BLaER1 treated with 17β-estradiol and CSF1 and Interleukin-3, amounts not matched to agents 10 nM and 100 nM (cell line): ENCODE results near the gene CAAP1.

Source experiments
- H3K27ac ChIP-seq, 11 experiments: shearing (Covaris generic); formaldehyde crosslinking; 2 replicates each; pipeline ENCODE4 v1.8.1; 2022
- H3K27me3 ChIP-seq, 11 experiments: shearing (Covaris generic); formaldehyde crosslinking; 2 replicates each; pipeline ENCODE4 v1.8.1; 2022
- H3K36me3 ChIP-seq, 11 experiments: shearing (Covaris generic); formaldehyde crosslinking; 2 replicates each; pipeline ENCODE4 v1.8.1; 2022
- H3K4me1 ChIP-seq, 10 experiments: shearing (Covaris generic); formaldehyde crosslinking; 2 replicates each; pipeline ENCODE4 v1.8.1; 2022
- H3K4me2 ChIP-seq, 11 experiments: shearing (Covaris generic); formaldehyde crosslinking; 2 replicates each; pipeline ENCODE4 v1.8.1; 2022
- H3K4me3 ChIP-seq, 10 experiments: shearing (Covaris generic); formaldehyde crosslinking; 2 replicates each; pipeline ENCODE4 v1.8.1; 2022
- H3K9ac ChIP-seq, 11 experiments: shearing (Covaris generic); formaldehyde crosslinking; 2 replicates each; pipeline ENCODE4 v1.8.1; 2022
- H3K9me3 ChIP-seq, 11 experiments: shearing (Covaris generic); formaldehyde crosslinking; replicated peaks in 1 of 11; 2 replicates each; pipeline ENCODE4 v1.8.1; 2022
- H4K20me1 ChIP-seq, 11 experiments: shearing (Covaris generic); formaldehyde crosslinking; 2 replicates each; pipeline ENCODE4 v1.8.1; 2022
- Cebpa-rat ChIP-seq, 11 experiments: shearing (Covaris generic); IDR thresholded peaks; 2 replicates each; pipeline ENCODE4 v1.8.1; 2022

CAAP1 gene

GRCh38 chr9:26811106-26811505, 81.5 kb downstream of the CAAP1 start:
- H4K20me1 ChIP-seq, result no peaks in the 10 kb centered on the region
- H3K9ac ChIP-seq, result no peak overlapping the region
- no peak overlapping the region for H3K4me2 ChIP-seq
- no peak for TF ChIP-seq Cebpa-rat (IDR thresholded peaks at IDR 0.05)
- H3K36me3 ChIP-seq, result no peaks in the 10 kb centered on the region
- no peaks in the 10 kb centered on the region for H3K27me3 ChIP-seq
- H3K4me3 ChIP-seq, result no peak overlapping the region
- H3K9me3 ChIP-seq, result peaks cover 0 to 11% (median 0%) of the 10 kb centered on the region in 11 experiments; a peak in 2 of 22 replicates
- H3K27ac ChIP-seq, result no peak overlapping the region
- no peaks in the 10 kb centered on the region for H3K4me1 ChIP-seq

GRCh38 chr9:26809795-26810194, 82.8 kb downstream of the CAAP1 start:
- Histone ChIP-seq H3K27me3 (no peaks in the 10 kb centered on the region), H3K4me2 (no peak overlapping the region), H3K27ac (no peak overlapping the region), H3K4me3 (no peak overlapping the region), H3K36me3 (no peaks in the 10 kb centered on the region), H3K9ac (no peak overlapping the region), H3K4me1 (no peaks in the 10 kb centered on the region), H4K20me1 (no peaks in the 10 kb centered on the region), H3K9me3 (peaks cover 0 to 11% (median 0%) of the 10 kb centered on the region in 11 experiments; a peak in 2 of 22 replicates)
- no peak for TF ChIP-seq Cebpa-rat (IDR thresholded peaks at IDR 0.05)

GRCh38 chr9:26807161-26807560, 85.4 kb downstream of the CAAP1 start:
- H3K27ac ChIP-seq, result no peak overlapping the region

GRCh38 chr9:26802921-26803320, 89.7 kb downstream of the CAAP1 start:
- H3K4me1 ChIP-seq, result no peaks in the 10 kb centered on the region
- H4K20me1 ChIP-seq, result no peaks in the 10 kb centered on the region

More at GRCh38 chr9:26807161-26807560, 85.4 kb downstream of the CAAP1 start:
- Histone ChIP-seq H3K36me3 (no peaks in the 10 kb centered on the region), H3K4me2 (no peak overlapping the region), H3K4me1 (no peaks in the 10 kb centered on the region), H3K9ac (no peak overlapping the region), H3K27me3 (no peaks in the 10 kb centered on the region), H3K9me3 (peaks cover 0 to 5% (median 0%) of the 10 kb centered on the region in 11 experiments; a peak in 2 of 22 replicates), H4K20me1 (no peaks in the 10 kb centered on the region), H3K4me3 (no peak overlapping the region)
- TF ChIP-seq Cebpa-rat (IDR thresholded peaks at IDR 0.05), result no peak

GRCh38 chr9:26801772-26802171, 90.8 kb downstream of the CAAP1 start:
- H3K4me3 ChIP-seq, result no peak overlapping the region
- TF ChIP-seq Cebpa-rat (IDR thresholded peaks at IDR 0.05), result no peak
- no peak overlapping the region for H3K9ac ChIP-seq
- H3K27me3 ChIP-seq, result no peaks in the 10 kb centered on the region
- H3K36me3 ChIP-seq, result no peaks in the 10 kb centered on the region
- H3K4me2 ChIP-seq, result no peak overlapping the region
- H3K27ac ChIP-seq, result no peak overlapping the region
- H3K9me3 ChIP-seq, result no peaks in the 10 kb centered on the region
- no peaks in the 10 kb centered on the region for H3K4me1 ChIP-seq
- no peaks in the 10 kb centered on the region for H4K20me1 ChIP-seq

More at GRCh38 chr9:26802921-26803320, 89.7 kb downstream of the CAAP1 start:
- Histone ChIP-seq H3K4me3 (no peak overlapping the region), H3K9ac (no peak overlapping the region), H3K4me2 (no peak overlapping the region), H3K9me3 (no peaks in the 10 kb centered on the region), H3K36me3 (no peaks in the 10 kb centered on the region), H3K27ac (no peak overlapping the region), H3K27me3 (no peaks in the 10 kb centered on the region)
- no peak for TF ChIP-seq Cebpa-rat (IDR thresholded peaks at IDR 0.05)

- no peaks in the 10 kb centered on the region for H3K27me3 ChIP-seq
- no peaks in the 10 kb centered on the region for H4K20me1 ChIP-seq
- no peak overlapping the region for H3K9ac ChIP-seq
- H3K27ac ChIP-seq, result no peak overlapping the region
- H3K36me3 ChIP-seq, result no peaks in the 10 kb centered on the region
- H3K9me3 ChIP-seq, result no peaks in the 10 kb centered on the region
- no peak overlapping the region for H3K4me3 ChIP-seq
- TF ChIP-seq Cebpa-rat (IDR thresholded peaks at IDR 0.05), result no peak
- no peak overlapping the region for H3K4me2 ChIP-seq
- H3K4me1 ChIP-seq, result no peaks in the 10 kb centered on the region
These were observed 92.3 kb downstream of the CAAP1 start for GRCh38 chr9:26800322-26800721.

- Histone ChIP-seq H3K4me3 (no peak overlapping the region), H3K9ac (no peak overlapping the region), H3K27me3 (no peaks in the 10 kb centered on the region), H3K9me3 (peaks cover 0 to 11% (median 5%) of the 10 kb centered on the region in 11 experiments; a peak in 11 of 22 replicates), H3K36me3 (no peaks in the 10 kb centered on the region), H3K27ac (no peak overlapping the region), H4K20me1 (no peaks in the 10 kb centered on the region), H3K4me2 (no peak overlapping the region), H3K4me1 (no peaks in the 10 kb centered on the region)
- no peak for TF ChIP-seq Cebpa-rat (IDR thresholded peaks at IDR 0.05)
These were observed 101.3 kb downstream of the CAAP1 start for GRCh38 chr9:26791274-26791673.
